ENCODE measurements around the gene ITGA6.

GRCh38 chr2:172462849-172463381, 35.5 kb downstream of the ITGA6 start:
- TF ChIP-seq POLR2A (IDR thresholded peaks at IDR 0.05): no peak
- no peak for TF ChIP-seq CTCF (IDR thresholded peaks at IDR 0.05)

Measured in body of pancreas (tissue), 4 donors.